ENCODE data around the gene SIGLEC1. TPM values are rescaled to one million over a fixed set of nuclear protein-coding genes. Genes with fewer than 3 reads are reported as not detected.

The SIGLEC1 gene
- total and polyA plus RNA-seq, 2 experiments from 2014 or later: not detected

DNA sequence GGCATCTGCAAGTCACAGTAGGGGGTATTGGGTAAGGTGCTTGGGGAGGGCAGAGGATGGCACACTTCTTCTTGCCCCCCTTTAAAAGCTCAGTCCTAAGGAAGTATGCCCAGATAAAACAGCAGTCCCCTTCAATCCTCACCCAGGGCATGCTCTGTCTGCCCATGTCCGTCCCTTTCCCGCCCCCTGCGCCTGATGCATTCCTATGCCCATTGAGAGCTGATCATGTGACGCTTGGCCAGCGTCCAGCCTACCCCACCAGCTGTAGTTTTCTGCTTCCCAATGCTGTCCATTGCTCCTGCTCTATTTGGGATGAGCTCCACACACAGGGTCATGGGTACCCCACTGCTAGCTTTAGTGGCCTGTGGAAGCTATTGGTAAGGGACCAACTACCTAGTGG lies 8.3 kb downstream of the SIGLEC1 start:
- Histone ChIP-seq H3K36me3 (ENCODE audit: insufficient read depth) (no peaks in the 10 kb centered on the region), H3K27me3 (ENCODE audit: insufficient read depth) (no peaks in the 10 kb centered on the region), H2AFZ (no peak overlapping the region), H3K4me3 (no peak overlapping the region), H4K20me1 (replicated peaks; ENCODE audit: insufficient read depth) (no peaks in the 10 kb centered on the region), H3K79me2 (replicated peaks; ENCODE audit: insufficient read depth) (no peaks in the 10 kb centered on the region), H3K27ac (ENCODE audit: low read depth) (no peak overlapping the region), H3K4me1 (ENCODE audit: insufficient read depth) (no peaks in the 10 kb centered on the region), H3K9me2 (ENCODE audit: insufficient read depth) (no peaks in the 10 kb centered on the region), H3F3A (replicated peaks; ENCODE audit: low read depth) (no peaks in the 10 kb centered on the region), H3K4me2 (no peak overlapping the region)
- ATAC-seq (no peak), DNase-seq (ENCODE audit: low spot score) (no peak)
- Mint-ChIP-seq H3K27me3 (ENCODE audit: insufficient read depth, low read depth, poor library complexity) (peaks cover 7% of the 10 kb centered on the region), H3K9me3 (no peaks in the 10 kb centered on the region), H3K27ac (no peak overlapping the region), H3K4me3 (no peak overlapping the region), H3K36me3 (ENCODE audit: low read depth) (no peaks in the 10 kb centered on the region), H3K4me1 (no peaks in the 10 kb centered on the region)
- TF ChIP-seq CREB1 (CRISPR knock-in tag; IDR thresholded peaks at IDR 0.05; ENCODE audit: low read depth) (no peak), NANOG (IDR thresholded peaks at IDR 0.05; ENCODE audit: borderline replicate concordance) (no peak), JUNB (IDR thresholded peaks at IDR 0.05; ENCODE audit: unreplicated experiment) (no peak)
- TF ChIP-seq, protein P1, sequence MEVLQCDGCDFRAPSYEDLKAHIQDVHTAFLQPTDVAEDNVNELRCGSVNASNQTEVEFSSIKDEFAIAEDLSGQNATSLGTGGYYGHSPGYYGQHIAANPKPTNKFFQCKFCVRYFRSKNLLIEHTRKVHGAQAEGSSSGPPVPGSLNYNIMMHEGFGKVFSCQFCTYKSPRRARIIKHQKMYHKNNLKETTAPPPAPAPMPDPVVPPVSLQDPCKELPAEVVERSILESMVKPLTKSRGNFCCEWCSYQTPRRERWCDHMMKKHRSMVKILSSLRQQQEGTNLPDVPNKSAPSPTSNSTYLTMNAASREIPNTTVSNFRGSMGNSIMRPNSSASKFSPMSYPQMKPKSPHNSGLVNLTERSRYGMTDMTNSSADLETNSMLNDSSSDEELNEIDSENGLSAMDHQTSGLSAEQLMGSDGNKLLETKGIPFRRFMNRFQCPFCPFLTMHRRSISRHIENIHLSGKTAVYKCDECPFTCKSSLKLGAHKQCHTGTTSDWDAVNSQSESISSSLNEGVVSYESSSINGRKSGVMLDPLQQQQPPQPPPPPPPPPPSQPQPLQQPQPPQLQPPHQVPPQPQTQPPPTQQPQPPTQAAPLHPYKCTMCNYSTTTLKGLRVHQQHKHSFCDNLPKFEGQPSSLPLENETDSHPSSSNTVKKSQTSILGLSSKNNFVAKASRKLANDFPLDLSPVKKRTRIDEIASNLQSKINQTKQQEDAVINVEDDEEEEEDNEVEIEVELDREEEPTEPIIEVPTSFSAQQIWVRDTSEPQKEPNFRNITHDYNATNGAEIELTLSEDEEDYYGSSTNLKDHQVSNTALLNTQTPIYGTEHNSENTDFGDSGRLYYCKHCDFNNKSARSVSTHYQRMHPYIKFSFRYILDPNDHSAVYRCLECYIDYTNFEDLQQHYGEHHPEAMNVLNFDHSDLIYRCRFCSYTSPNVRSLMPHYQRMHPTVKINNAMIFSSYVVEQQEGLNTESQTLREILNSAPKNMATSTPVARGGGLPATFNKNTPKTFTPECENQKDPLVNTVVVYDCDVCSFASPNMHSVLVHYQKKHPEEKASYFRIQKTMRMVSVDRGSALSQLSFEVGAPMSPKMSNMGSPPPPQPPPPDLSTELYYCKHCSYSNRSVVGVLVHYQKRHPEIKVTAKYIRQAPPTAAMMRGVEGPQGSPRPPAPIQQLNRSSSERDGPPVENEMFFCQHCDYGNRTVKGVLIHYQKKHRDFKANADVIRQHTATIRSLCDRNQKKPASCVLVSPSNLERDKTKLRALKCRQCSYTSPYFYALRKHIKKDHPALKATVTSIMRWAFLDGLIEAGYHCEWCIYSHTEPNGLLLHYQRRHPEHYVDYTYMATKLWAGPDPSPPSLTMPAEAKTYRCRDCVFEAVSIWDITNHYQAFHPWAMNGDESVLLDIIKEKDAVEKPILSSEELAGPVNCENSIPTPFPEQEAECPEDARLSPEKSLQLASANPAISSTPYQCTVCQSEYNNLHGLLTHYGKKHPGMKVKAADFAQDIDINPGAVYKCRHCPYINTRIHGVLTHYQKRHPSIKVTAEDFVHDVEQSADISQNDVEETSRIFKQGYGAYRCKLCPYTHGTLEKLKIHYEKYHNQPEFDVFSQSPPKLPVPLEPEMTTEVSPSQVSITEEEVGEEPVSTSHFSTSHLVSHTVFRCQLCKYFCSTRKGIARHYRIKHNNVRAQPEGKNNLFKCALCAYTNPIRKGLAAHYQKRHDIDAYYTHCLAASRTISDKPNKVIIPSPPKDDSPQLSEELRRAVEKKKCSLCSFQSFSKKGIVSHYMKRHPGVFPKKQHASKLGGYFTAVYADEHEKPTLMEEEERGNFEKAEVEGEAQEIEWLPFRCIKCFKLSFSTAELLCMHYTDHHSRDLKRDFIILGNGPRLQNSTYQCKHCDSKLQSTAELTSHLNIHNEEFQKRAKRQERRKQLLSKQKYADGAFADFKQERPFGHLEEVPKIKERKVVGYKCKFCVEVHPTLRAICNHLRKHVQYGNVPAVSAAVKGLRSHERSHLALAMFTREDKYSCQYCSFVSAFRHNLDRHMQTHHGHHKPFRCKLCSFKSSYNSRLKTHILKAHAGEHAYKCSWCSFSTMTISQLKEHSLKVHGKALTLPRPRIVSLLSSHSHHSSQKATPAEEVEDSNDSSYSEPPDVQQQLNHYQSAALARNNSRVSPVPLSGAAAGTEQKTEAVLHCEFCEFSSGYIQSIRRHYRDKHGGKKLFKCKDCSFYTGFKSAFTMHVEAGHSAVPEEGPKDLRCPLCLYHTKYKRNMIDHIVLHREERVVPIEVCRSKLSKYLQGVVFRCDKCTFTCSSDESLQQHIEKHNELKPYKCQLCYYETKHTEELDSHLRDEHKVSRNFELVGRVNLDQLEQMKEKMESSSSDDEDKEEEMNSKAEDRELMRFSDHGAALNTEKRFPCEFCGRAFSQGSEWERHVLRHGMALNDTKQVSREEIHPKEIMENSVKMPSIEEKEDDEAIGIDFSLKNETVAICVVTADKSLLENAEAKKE (CRISPR knock-in tag; IDR thresholded peaks at IDR 0.05): no peak
- TF ChIP-seq, protein P2, sequence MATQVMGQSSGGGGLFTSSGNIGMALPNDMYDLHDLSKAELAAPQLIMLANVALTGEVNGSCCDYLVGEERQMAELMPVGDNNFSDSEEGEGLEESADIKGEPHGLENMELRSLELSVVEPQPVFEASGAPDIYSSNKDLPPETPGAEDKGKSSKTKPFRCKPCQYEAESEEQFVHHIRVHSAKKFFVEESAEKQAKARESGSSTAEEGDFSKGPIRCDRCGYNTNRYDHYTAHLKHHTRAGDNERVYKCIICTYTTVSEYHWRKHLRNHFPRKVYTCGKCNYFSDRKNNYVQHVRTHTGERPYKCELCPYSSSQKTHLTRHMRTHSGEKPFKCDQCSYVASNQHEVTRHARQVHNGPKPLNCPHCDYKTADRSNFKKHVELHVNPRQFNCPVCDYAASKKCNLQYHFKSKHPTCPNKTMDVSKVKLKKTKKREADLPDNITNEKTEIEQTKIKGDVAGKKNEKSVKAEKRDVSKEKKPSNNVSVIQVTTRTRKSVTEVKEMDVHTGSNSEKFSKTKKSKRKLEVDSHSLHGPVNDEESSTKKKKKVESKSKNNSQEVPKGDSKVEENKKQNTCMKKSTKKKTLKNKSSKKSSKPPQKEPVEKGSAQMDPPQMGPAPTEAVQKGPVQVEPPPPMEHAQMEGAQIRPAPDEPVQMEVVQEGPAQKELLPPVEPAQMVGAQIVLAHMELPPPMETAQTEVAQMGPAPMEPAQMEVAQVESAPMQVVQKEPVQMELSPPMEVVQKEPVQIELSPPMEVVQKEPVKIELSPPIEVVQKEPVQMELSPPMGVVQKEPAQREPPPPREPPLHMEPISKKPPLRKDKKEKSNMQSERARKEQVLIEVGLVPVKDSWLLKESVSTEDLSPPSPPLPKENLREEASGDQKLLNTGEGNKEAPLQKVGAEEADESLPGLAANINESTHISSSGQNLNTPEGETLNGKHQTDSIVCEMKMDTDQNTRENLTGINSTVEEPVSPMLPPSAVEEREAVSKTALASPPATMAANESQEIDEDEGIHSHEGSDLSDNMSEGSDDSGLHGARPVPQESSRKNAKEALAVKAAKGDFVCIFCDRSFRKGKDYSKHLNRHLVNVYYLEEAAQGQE (IDR thresholded peaks at IDR 0.05; ENCODE audit: unreplicated experiment): no peak
